NCI-H510A (cell line): ENCODE data around the gene SNX30.
"Not testable (repeated sequence)": the region's sequence is repeated elsewhere in the genome, so short reads cannot be mapped to it uniquely, and the experiment has no call there.

Source experiments
- DNase-seq: peaks from one replicate; lab custom pipeline; 2025; lab: John Stamatoyannopoulos, UW

The SNX30 gene, protein sequence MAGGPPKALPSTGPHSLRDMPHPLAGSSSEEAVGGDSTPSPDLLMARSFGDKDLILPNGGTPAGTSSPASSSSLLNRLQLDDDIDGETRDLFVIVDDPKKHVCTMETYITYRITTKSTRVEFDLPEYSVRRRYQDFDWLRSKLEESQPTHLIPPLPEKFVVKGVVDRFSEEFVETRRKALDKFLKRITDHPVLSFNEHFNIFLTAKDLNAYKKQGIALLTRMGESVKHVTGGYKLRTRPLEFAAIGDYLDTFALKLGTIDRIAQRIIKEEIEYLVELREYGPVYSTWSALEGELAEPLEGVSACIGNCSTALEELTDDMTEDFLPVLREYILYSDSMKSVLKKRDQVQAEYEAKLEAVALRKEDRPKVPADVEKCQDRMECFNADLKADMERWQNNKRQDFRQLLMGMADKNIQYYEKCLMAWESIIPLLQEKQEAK

DNA sequence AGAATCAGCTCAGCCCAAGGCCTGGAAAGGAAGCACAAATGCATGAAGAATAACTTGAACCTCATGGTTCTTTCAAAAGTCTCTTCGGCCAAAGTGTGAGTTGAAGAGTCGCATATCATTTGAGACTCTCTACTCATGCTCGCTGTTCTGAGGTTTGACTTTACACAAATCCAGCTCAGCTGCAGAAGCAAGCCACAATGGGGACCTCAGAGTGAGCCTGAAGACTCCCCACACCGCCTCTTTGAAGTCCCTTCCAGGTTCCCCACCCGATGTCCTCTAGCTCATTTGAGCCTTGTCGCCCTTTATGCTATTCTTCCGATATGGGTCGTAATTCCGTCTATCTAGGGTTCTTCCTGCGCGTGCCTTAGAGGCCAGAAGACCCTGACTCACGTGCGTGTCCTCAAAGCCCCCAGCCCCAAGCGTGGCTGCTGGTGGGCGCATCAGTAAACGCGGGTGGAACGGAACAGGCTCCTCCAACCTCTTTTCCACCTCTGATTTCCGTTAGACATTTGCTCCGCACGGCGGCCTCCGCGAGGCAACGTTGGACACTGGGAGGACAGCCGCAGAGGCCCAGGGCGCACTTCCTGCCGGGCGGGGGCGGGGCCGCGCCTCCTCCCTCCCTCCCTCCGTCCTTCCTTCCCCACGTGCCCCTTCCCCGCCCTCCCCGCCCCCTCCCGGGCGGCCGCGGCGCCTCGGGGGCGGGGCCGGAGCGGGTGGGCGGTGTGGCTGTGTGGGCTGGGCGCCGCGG lies at the start of gene SNX30:
Gene SNX30 (plus strand): TSS at position 745 of the 748 bp plus-strand sequence. CDS start 242 bp downstream, outside the sequence.
- DNase-seq, result peak; percentile 79

DNA sequence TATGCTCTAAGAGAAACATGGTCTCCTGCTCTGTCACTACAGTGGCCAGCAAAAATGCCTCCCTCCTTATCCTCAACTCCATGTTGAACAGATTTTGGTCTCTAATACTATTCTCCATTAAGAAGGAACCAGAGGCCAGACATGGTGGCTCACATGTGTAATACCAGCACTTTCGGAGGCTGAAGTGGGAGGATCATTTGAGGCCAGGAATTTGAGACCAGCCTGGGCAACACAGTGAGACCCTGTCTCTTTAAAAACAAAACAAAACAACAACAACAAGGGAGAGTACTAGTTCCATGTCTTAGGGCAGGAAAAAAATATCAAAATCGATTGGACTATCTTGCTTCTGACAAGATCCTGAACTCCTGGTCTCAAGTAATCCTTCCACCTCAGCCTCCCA lies 47.3 kb upstream of the SNX30 start:
- DNase-seq, result no peak

- DNase-seq, result no peak
These were observed 44.7 kb upstream of the SNX30 start for GRCh38 chr9:112705768-112706427.

DNA sequence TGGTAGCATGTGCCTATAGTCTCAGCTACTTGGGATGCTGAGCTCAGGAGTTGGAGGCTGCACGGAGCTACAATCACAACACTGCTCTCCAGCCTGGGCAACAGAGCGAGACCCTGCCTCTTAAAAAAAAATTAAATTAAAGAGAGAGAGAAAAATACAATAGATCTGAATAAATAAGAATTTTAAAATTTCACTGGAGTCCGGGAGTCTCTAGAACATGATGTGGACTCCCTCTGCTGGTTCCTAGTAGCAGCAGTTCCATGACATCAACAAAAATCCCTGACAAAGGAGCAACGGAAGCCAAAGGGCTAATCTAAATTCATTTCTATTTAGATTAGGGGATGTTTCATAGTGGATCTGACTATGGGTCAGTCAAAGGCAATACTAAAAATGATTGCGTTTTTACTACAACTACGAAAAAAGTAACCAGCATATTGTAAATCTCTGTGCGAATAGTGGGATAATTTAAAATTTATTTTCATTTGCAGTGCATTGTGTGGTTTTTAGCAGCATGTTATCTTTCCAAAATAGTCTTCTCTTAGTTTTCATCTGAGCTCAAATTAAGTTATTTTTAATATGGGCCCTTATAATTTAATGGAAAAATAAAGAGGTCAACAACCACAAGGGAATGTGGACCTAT lies 39.4 kb upstream of the SNX30 start:
- no peak for DNase-seq

GRCh38 chr9:112712678-112713077 lies 37.9 kb upstream of the SNX30 start:
- DNase-seq, result no peak

GRCh38 chr9:112717661-112718331 lies 32.8 kb upstream of the SNX30 start, which contains the start of gene INIP:
INIP (minus strand) TSS chr9:112718117; CDS start chr9:112716485, 1,632 bp downstream.
- DNase-seq, result peak; percentile 95

GRCh38 chr9:112719241-112719691 lies 31.3 kb upstream of the SNX30 start:
- DNase-seq, result no peak

DNA sequence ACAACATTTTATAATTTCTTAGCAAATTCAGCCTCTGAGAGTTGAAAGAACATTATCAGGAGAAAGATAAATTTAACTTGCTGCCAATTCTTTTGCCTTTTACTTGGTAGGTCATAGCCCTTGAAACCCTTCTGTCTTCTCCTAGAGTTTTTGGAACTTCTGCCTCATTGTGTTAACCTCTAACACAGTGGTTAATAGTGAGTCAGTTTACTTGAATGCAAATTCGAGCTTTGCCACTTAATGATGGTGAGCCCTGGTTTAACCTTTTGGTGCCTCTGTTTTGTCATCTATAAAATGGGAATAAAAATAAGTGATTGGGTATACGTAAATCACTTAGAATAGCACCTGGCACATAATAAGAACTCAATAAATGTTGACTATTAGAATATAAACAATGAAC lies 30.9 kb upstream of the SNX30 start:
- no peak for DNase-seq

DNA sequence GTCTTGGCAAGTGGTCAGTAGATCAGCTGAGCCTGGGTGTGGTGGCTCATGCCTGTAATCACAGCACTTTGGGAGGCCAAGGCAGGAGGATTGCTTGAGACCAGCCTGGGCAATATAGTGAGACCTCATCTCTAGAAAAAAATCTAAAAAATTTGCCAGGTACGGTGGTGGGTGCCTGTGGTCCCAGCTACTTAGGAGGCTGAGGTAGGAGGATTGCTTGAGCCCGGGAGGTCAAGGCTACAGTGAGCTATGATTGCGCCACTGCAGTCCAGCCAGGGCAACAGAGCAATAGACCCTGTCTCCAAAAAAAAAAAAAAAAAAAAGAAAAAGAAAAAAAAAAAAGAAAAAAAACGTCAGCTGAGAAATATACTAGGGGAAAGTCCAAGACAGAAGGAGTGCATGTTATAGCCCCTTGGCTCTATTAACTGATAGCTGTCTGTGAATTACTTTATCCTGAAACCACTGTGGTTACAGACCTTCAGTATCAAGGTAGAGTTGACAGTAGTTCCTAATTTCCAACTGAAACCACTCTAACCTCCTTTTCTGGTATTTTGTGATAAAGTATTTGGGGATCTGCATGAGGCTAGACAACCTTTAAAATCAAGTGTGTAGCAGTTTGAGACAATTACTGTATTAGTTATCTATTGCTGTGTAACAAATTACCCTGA lies 30.3 kb upstream of the SNX30 start:
- no peak for DNase-seq

DNA sequence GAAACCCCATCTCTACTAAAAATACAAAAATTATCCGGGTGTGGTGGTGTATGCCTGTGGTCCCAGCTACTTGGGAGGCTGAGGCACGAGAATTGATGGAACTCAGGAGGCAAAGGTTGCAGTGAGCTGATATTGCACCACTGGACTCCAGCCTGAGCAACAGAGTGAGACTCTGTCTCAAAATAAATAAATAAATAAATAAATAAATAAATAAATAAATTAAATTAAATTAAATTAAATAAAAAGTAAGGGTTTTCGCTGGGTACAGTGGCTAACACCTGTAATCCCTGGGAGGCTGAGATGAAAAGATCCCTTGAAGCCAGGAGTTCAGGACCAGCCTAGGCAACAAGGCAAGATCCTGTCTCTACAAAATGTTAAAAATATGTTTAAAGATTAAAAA lies 27.8 kb upstream of the SNX30 start:
- DNase-seq, result not testable (repeated sequence)

DNA sequence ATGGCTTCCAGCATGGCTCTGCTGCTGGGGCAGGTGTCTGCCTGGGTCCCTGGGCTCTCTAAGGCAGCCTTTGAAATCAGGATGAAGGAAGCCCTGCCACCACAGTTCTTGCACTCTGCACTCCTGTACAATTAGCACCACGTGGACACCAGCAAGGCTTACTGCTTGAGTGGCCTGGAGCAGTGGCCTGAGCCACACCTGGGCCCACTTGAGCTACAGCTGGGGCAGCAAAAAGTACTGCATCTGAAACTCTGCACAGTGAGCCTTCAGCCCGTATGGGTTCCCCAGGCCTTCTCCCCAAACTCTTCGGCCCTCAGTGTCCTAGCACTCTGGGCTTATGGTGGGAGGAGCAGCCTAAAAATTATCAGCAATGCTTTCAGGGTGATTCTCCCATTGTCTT lies 24.6 kb upstream of the SNX30 start:
- no peak for DNase-seq

GRCh38 chr9:112726428-112726827 lies 24.1 kb upstream of the SNX30 start:
- no peak for DNase-seq

GRCh38 chr9:112728401-112728800 lies 22.2 kb upstream of the SNX30 start:
- DNase-seq, result no peak

GRCh38 chr9:112731971-112732370 lies 18.6 kb upstream of the SNX30 start:
- DNase-seq, result no peak

DNA sequence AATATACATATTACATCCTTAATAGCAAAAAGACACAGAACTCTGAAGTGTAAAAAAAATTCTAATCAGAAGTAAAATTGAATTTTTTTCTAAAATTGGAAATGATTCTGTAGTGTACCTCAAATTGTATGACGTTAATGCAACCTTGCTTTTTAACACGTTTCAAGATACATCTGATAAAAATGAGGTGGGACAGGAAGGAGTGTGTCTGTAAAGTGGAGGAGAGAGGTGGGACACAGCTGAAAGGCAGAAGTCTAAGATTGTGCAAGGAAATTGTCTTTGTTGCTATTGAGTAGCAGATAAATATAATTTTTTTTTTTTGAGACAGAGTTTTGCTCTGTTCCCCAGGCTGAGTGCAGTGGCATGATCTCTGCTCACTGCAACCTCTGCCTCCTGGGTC lies 15.7 kb upstream of the SNX30 start:
- DNase-seq, result no peak

- no peak for DNase-seq
These were observed 7.2 kb upstream of the SNX30 start for GRCh38 chr9:112743216-112743836.

GRCh38 chr9:112744177-112744576 lies 6.4 kb upstream of the SNX30 start:
- DNase-seq, result no peak

DNA sequence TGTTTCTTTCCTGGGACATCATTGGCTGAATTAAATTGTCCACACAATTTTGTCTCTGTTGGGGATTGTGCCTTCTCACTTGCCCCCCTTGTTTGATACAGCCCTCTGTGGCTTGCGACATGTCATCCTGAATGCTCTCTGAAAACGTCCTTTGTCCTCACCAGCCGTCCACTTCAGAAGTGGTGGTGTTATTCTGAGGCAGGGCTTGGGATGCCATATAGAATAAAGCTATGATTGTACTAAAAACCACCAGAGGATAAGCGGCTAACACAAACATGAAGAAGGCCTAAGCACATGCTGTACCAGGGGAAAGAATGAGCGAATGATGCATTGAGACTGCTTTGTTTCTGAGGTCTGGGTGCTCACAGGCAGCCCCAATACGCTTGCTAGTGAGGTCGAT lies 3.5 kb upstream of the SNX30 start:
- no peak for DNase-seq

DNA sequence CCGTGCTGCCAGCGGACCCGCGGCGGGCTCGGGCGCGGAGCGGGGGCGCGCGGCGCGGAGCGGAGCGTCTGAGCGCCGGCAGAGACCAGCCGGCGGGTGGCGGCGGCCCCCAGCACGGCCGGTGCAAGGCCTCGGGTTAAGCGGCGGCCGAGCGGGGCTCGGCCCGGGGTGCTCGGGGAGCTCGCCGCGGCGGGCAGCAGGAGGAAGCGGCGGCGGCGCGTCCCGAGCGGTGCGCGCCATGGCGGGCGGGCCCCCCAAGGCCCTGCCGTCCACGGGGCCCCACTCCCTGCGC lies 150 bp downstream of the SNX30 start:
- no peak for DNase-seq

- DNase-seq, result peak; percentile 32
These were observed 666 bp downstream of the SNX30 start for GRCh38 chr9:112751056-112751795.
